Choroid plexus epithelial cell (primary cell): ENCODE results near the gene PTN.
"Not testable (repeated sequence)": the region's sequence is repeated elsewhere in the genome, so short reads cannot be mapped to it uniquely, and the experiment has no call there.

Source experiments
- DNase-seq: peaks from one replicate; pipeline ENCODE4 v3.0.0-alpha.2; 2010; ENCODE audit warnings: low read depth
- H3K4me3 ChIP-seq: 2 replicates; pipeline ENCODE4 v1.5.1; 2011; ENCODE audit warnings: low read depth, mild to moderate bottlenecking, control low read depth, low read length, moderate library complexity
- TF ChIP-seq, protein P1 (sequence below): conservative IDR thresholded peaks from 2 replicates; pipeline ENCODE4 v1.5.1; 2011; ENCODE audit warnings: low read depth, mild to moderate bottlenecking, control low read depth, inconsistent platforms, low read length, moderate library complexity

The PTN gene

DNA sequence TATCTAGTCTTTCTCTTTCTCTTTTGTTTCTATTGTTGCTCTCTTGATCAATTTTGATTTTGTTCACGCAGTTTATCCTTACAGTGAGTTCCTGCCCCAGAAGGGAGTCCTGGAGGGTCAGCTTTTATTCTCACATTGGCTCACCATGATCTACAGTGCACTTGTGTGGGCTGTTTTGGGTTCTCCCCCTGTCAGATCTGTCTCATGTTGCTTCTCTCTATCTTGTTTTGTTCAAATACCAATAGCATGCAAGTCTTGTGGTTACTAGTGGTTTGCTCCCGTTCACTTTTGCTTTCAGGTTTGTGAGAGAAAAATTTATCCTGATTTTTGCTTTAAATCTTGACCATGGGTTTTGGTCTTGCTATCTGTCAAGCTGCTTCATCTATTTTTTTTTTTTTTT, 74.3 kb downstream of the PTN start:
- H3K4me3 ChIP-seq = no peak overlapping the region
- TF ChIP-seq, protein P1, sequence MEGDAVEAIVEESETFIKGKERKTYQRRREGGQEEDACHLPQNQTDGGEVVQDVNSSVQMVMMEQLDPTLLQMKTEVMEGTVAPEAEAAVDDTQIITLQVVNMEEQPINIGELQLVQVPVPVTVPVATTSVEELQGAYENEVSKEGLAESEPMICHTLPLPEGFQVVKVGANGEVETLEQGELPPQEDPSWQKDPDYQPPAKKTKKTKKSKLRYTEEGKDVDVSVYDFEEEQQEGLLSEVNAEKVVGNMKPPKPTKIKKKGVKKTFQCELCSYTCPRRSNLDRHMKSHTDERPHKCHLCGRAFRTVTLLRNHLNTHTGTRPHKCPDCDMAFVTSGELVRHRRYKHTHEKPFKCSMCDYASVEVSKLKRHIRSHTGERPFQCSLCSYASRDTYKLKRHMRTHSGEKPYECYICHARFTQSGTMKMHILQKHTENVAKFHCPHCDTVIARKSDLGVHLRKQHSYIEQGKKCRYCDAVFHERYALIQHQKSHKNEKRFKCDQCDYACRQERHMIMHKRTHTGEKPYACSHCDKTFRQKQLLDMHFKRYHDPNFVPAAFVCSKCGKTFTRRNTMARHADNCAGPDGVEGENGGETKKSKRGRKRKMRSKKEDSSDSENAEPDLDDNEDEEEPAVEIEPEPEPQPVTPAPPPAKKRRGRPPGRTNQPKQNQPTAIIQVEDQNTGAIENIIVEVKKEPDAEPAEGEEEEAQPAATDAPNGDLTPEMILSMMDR = no peak
- DNase-seq = no peak

DNA sequence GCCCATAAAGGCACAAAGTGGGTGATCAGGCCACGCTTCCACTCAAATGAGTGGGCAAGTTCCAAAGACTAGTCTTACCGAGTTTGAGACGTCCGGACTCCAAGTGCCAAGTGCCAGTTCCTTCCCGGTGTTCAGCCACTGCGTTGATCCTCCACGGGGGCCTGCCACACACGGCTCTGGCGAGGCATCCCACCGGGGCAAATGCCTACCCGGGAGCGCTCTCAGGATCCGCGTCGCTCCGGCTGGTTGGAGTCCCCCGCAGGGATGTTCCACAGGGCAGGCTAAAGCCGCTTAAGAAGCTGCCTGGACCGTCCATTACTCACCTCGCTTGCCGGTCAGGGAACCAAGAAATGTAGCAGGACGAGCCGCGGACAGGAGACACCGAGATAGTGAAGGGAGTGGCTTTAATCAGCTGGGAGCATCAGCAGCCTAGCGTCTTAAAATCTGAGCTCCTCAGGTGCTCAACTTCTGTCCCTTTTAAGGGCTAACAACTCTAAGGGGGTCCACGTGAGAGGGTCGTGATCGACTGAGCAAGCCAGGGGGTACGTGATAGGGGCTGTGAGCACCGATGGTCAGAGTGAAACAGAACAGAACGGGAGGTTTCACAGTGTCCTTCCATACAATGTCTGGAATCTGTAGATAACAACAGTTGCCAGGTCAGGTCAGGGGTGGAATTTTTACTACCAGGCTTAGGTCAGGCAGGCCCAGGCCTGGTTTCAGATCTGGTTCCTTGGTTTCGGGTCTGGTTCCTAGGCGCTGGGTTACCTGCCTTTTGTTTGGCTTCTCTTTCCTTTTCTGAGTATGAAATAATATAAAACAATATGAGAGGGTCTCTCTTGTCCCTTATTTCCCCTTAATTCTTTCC, 75.3 kb downstream of the PTN start:
- H3K4me3 ChIP-seq, DNase-seq: not testable (repeated sequence)

DNA sequence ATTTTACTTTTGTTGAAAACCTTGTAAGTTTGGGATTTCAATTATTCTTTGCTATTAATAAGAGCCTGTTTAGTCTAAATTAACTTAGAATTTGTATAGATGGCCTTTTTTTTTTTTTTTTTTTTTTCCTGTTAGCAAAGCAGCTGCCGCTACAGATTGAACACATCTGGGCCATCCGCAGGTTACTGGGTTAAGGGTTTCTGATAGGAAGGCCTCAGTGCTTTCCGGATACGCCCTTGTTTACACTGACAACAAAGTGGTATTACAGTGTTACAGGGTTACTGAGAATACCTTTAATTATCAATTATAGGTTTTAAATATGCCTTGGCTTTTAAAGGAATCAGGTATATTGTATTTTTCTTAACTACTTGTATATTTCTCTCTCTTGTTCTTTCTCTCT, 76.8 kb downstream of the PTN start:
- TF ChIP-seq, protein P1 = no peak
- DNase-seq = no peak

DNA sequence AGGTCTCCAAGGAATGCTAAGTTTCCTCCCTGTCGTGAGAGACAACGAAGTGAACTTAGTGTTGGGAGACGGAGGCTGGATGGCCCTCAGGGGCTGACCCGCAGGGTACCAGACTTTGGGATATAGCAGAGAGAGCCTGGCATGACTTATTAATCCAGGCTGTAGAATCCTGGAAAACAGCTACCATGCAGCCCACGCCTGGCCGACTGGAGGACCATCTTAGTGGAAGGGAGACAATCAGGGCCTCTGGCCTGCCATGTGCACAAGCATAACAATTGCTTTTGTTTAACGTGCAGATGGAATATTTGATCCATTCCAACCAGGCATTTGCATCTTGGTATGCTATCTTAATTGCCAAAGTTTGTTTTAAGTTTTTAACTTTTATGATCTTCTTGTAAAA, 78.1 kb downstream of the PTN start:
- DNase-seq, H3K4me3 ChIP-seq: not testable (repeated sequence)

More for the DNA sequence above, 76.8 kb downstream of the PTN start:
- no peak overlapping the region for H3K4me3 ChIP-seq

DNA sequence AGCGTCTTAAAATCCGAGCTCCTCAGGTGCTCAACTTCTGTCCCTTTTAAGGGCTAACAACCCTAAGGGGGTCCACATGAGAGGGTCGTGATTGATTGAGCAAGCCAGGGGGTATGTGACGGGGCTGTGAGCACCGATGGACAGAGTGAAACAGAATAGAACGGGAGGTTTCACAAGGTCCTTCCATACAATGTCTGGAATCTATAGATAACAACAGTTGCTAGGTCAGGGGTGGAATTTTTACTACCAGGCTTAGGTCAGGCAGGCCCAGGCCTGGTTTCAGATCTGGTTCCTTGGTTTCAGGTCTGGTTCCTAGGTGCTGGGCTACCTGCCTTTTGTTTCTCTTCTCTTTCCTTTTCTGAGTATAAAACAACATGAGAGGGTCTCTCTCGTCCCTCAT, 80.9 kb downstream of the PTN start:
- TF ChIP-seq, protein P1 = no peak
- no peak overlapping the region for H3K4me3 ChIP-seq
- DNase-seq = no peak

DNA sequence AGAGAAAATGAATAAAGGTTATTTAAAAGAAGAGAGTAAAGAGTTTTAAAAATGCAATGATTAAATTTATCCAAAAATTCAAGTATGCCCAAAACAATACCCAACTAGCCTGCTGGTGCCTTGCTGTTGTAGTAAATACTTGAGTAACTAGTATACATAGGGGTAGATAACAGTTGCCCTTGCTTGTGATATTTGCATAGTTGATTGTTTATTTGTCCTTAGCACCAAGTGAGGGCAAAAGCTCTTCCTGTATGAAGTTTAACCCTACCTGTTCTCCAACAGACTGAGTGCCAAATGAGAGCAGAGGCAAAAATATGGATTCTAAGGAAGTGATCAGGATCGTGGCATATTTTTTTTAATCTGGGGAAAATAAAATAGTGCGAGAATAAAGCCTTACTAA, 85.0 kb downstream of the PTN start:
- TF ChIP-seq, protein P1 = no peak
- no peak overlapping the region for H3K4me3 ChIP-seq
- DNase-seq = no peak

DNA sequence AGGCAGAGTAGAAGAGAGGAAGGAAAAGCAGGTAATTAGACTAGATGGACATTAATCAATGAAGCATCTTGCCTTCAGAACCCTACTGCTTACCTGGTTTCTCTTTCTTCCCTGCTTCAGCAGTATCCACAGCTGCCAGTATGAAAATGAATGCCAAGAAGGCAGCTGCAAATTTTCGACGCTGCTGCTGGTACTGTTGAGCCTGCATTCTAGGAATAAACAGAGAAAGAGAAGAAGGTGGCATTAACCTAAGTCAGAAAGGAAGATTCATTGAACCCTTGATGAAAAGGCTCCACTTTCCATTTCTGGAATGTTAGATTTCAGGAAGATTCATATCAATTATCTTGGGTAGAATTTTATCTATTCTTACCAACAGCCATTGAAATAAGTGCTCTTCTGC, 88.8 kb downstream of the PTN start:
- H3K4me3 ChIP-seq = no peak overlapping the region
- no peak for DNase-seq
- TF ChIP-seq, protein P1 = no peak

DNA sequence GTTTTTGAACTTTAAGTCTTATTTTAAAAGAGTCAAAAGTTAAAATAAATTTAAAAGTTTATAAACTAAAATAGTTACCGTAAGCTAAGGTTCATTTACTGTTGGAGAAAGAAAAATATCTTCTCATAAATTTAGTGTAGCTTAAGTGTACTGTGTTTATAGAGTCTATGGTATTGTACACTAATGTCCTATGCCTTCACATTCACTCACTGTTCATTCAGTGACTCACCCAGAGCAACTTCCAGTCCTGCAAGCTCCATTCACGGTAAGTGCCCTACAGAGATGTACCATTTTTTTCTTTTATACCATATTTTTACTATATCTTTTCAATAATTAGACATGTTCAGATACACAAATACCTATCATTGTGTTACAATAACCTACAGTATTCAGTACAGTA, 97.6 kb downstream of the PTN start:
- H3K4me3 ChIP-seq = no peak overlapping the region
- no peak for DNase-seq
- TF ChIP-seq, protein P1 = no peak
